A673 (cell line): ENCODE measurements around the gene SMCO3.

Experiments
- EZH2 ChIP-seq: fragments of 200-600 bp; sonication (generic); IDR thresholded peaks from 2 replicates; pipeline ENCODE4 v1.6.1; 2017; ENCODE audit warnings: borderline replicate concordance, low read depth, mild to moderate bottlenecking, mixed read lengths, antibody characterized with exemption, low read length; ENCODE audit not compliant: poor library complexity, severe bottlenecking
- TF ChIP-seq, protein P1 (sequence below): fragments of 300-800, 200-600 bp; sonication (generic); conservative IDR thresholded peaks from 2 replicates; pipeline ENCODE4 v1.5.1; 2017; ENCODE audit warnings: low read depth, mild to moderate bottlenecking, antibody characterized with exemption, low read length, moderate library complexity, mixed read lengths

DNA sequence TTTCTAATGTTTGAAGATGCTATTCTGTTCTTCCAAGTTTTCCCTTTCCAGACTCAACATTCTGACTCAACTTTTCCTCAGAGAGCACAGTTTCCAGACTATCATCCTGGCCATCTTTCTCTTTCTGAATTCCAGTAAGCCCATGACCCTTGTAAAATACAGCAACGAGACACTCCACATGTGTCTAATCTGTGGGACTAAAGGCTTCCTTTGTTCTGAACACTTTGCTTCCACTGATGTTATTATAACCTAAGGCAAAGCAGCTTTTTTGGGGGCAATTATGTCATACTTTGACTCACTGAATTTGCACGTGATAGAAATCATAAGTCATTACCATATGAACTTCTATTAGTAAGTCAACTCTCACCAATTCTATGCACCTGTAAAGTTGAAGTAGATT is 35.7 kb upstream of the SMCO3 start:
- no peak for TF ChIP-seq EZH2
- TF ChIP-seq, protein P1, sequence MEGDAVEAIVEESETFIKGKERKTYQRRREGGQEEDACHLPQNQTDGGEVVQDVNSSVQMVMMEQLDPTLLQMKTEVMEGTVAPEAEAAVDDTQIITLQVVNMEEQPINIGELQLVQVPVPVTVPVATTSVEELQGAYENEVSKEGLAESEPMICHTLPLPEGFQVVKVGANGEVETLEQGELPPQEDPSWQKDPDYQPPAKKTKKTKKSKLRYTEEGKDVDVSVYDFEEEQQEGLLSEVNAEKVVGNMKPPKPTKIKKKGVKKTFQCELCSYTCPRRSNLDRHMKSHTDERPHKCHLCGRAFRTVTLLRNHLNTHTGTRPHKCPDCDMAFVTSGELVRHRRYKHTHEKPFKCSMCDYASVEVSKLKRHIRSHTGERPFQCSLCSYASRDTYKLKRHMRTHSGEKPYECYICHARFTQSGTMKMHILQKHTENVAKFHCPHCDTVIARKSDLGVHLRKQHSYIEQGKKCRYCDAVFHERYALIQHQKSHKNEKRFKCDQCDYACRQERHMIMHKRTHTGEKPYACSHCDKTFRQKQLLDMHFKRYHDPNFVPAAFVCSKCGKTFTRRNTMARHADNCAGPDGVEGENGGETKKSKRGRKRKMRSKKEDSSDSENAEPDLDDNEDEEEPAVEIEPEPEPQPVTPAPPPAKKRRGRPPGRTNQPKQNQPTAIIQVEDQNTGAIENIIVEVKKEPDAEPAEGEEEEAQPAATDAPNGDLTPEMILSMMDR: no peak
